Endothelial cell (in vitro differentiated cells): ENCODE measurements around the gene FAM83F. TPM values are rescaled to one million over a fixed set of nuclear protein-coding genes. Genes with fewer than 3 reads are reported as not detected.

ENCODE experiments used
- DNase-seq: peaks from one replicate; pipeline ENCODE4 v3.0.0; 2021; ENCODE audit warnings: low spot score
- H3K27ac Mint-ChIP-seq: one replicate; pipeline ENCODE4 v1.8.0; 2021; ENCODE audit warnings: mixed read lengths, inconsistent platforms; ENCODE audit not compliant: unreplicated experiment
- H3K27me3 Mint-ChIP-seq: one replicate; pipeline ENCODE4 v1.8.0; 2021; ENCODE audit warnings: mild to moderate bottlenecking, moderate library complexity, mixed read lengths, inconsistent platforms; ENCODE audit not compliant: unreplicated experiment
- H3K36me3 Mint-ChIP-seq: one replicate; pipeline ENCODE4 v1.8.0; 2021; ENCODE audit warnings: mild to moderate bottlenecking, low read depth, mixed read lengths, inconsistent platforms; ENCODE audit not compliant: unreplicated experiment
- H3K4me1 Mint-ChIP-seq: one replicate; pipeline ENCODE4 v1.8.0; 2021; ENCODE audit warnings: mild to moderate bottlenecking, mixed read lengths, inconsistent platforms; ENCODE audit not compliant: unreplicated experiment
- H3K4me3 Mint-ChIP-seq: one replicate; pipeline ENCODE4 v1.8.0; 2021; ENCODE audit warnings: mild to moderate bottlenecking, mixed read lengths, inconsistent platforms; ENCODE audit not compliant: unreplicated experiment
- H3K9me3 Mint-ChIP-seq: one replicate; pipeline ENCODE4 v1.8.0; 2021; ENCODE audit warnings: mixed read lengths, inconsistent platforms; ENCODE audit not compliant: unreplicated experiment
- CTCF ChIP-seq: fragments of 200-600 bp; sonication (generic); IDR thresholded peaks from one replicate; pipeline ENCODE4 v1.5.0; 2021; ENCODE audit warnings: antibody characterized with exemption; ENCODE audit not compliant: unreplicated experiment
- long read RNA-seq: library from polyadenylated mRNA; unstranded; transcript quantifications from one replicate; pipeline ENCODE4 v2.0.0, GENCODE V29; 2020; ENCODE audit not compliant: unreplicated experiment
- total RNA-seq: library from RNA; stranded (reverse); fragmentation: NEBNext Ultra II Directional; extraction: Animal tissue kit (Norgen Biotek cat#: 25700); gene quantifications from one replicate; pipeline ENCODE4 v1.2.1, GENCODE V29; 2021; ENCODE audit not compliant: unreplicated experiment

The FAM83F gene
- 3.5 TPM for total RNA-seq
- long read RNA-seq, result 0 reads

GRCh38 chr22:39994566-39995392, at the start of gene FAM83F:
Gene FAM83F, plus strand, starts transcription at chr22:39994954. Its CDS starts 89 bp downstream, at chr22:39995043.
- DNase-seq, result peak; percentile 37
- Mint-ChIP-seq H3K4me3 (peak within 1 kb of the TSS; percentile 42), H3K36me3 (no peaks in the 10 kb centered on the region), H3K9me3 (no peaks in the 10 kb centered on the region), H3K4me1 (peaks cover 34% of the 10 kb centered on the region), H3K27ac (no peak within 1 kb of the TSS), H3K27me3 (no peaks in the 10 kb centered on the region)
- TF ChIP-seq CTCF, result no peak

GRCh38 chr22:39946126-39946502, 48.6 kb upstream of the FAM83F start:
- peaks cover 57% of the 10 kb centered on the region for H3K4me1 Mint-ChIP-seq
- no peaks in the 10 kb centered on the region for H3K9me3 Mint-ChIP-seq
- H3K27ac Mint-ChIP-seq, result peak overlapping the region; percentile 12
- no peaks in the 10 kb centered on the region for H3K36me3 Mint-ChIP-seq
- no peak overlapping the region for H3K4me3 Mint-ChIP-seq
- no peak for DNase-seq
- no peaks in the 10 kb centered on the region for H3K27me3 Mint-ChIP-seq
- no peak for TF ChIP-seq CTCF

DNA sequence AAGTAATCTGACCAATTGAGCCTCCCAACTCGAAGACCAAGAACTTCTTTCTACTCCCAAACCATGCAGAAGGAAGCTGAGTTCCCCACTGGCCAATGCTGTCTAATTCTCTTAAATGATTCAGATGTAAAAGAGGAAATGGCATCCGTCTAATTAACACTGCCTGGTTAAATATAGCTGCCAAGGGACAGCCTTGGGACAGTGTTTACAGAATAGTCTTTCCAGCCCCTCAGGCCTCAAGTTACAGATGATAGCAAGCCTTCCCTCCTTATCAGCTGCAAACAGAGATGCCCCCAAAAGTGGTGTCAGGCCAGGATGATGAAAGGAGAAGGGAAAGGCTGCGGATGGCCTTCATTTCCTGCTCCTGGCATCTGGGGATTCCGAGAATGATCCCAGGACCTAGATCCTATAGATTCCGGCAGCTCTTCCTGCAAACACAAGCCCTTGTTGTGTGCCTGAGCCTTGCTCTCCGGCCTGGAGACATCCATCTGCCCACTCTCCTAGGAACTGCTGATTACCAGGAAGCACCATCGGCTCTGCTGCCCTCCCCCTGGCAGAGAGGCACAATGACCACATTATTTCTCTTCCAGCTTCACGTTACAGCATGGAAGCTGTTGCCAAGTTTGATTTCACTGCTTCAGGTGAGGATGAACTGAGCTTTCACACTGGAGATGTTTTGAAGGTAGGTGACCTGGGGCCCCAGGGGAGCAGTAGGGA, 48.1 kb upstream of the FAM83F start:
- H3K27ac Mint-ChIP-seq, result peak overlapping the region; percentile 95
- H3K4me3 Mint-ChIP-seq, result peak overlapping the region; percentile 52
- H3K27me3 Mint-ChIP-seq, result no peaks in the 10 kb centered on the region
- H3K9me3 Mint-ChIP-seq, result no peaks in the 10 kb centered on the region
- peak; percentile 62 for DNase-seq
- peaks cover 61% of the 10 kb centered on the region for H3K4me1 Mint-ChIP-seq
- no peaks in the 10 kb centered on the region for H3K36me3 Mint-ChIP-seq
- no peak for TF ChIP-seq CTCF

- Mint-ChIP-seq H3K9me3 (no peaks in the 10 kb centered on the region), H3K4me3 (peak overlapping the region; percentile 32), H3K27ac (peak overlapping the region; percentile 95), H3K27me3 (no peaks in the 10 kb centered on the region), H3K36me3 (no peaks in the 10 kb centered on the region), H3K4me1 (peaks cover 62% of the 10 kb centered on the region)
- TF ChIP-seq CTCF, result no peak
- no peak for DNase-seq
Observed at GRCh38 chr22:39947220-39948216, 47.2 kb upstream of the FAM83F start.
